Measurements from ENCODE around the gene BORCS5.

DNA sequence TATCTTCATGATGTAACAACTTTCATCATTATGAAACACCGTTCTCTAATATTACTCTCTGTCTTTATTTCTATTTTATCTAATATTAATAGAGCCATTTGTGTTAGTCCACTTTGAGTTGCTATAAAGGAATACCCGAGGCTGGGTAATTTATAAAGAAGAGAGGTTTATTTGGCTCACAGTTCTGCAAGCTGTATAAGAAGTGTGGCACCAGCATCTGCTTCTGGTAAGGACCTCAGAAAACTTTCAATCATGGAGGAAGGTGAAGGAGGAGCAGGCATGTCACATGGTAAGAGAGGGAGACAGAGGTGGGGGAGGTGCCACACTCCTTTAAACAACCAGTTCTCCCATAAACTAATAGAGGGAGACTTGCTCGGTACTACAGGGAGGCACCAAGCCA, 25.1 kb downstream of the BORCS5 start:
- TF ChIP-seq, protein P1, sequence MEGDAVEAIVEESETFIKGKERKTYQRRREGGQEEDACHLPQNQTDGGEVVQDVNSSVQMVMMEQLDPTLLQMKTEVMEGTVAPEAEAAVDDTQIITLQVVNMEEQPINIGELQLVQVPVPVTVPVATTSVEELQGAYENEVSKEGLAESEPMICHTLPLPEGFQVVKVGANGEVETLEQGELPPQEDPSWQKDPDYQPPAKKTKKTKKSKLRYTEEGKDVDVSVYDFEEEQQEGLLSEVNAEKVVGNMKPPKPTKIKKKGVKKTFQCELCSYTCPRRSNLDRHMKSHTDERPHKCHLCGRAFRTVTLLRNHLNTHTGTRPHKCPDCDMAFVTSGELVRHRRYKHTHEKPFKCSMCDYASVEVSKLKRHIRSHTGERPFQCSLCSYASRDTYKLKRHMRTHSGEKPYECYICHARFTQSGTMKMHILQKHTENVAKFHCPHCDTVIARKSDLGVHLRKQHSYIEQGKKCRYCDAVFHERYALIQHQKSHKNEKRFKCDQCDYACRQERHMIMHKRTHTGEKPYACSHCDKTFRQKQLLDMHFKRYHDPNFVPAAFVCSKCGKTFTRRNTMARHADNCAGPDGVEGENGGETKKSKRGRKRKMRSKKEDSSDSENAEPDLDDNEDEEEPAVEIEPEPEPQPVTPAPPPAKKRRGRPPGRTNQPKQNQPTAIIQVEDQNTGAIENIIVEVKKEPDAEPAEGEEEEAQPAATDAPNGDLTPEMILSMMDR (IDR thresholded peaks at IDR 0.05), result no peak
- no peak for TF ChIP-seq POLR2A (IDR thresholded peaks at IDR 0.05)

All from body of pancreas (tissue), 4 donors.